Naive thymus-derived CD8-positive, alpha-beta T cell (primary cell): ENCODE data around the gene ALDH3A1. TPM values are rescaled to one million over a fixed set of nuclear protein-coding genes. Genes with fewer than 3 reads are reported as not detected.
A peak's percentile ranks its signal among the peaks of the same experiment; 100 is the strongest.

Experiments used
- ATAC-seq, 2 donors: fragments of 150-1000 bp; cut with Tn5 transposase in 1 of 2; sonication (Bioruptor Pico), chemical (Tn5 transposase) in 1 of 2; 1 replicate in 1 of 2; 2 replicates in 1 of 2; pipeline ENCODE4 v1.10.0; 2021; ENCODE audit warnings: mild to moderate bottlenecking in 2 of 2, moderate library complexity in 2 of 2
- POLR2A ChIA-PET: fragments of 350-600 bp; sonication (Branson Sonifier 250); formaldehyde crosslinking; loops from one replicate; lab custom pipeline; 2021; ENCODE audit warnings: antibody characterized with exemption; lab: Charles Lee
- DNase-seq, 10 donors: peaks; one replicate each; pipeline versions ENCODE4 v3.0.0 to v3.0.0-alpha.2; 2020 to 2022
- H3K27ac Mint-ChIP-seq, 10 donors: one replicate each; pipeline ENCODE4 v1.8.0; 2020 to 2022; ENCODE audit warnings: mild to moderate bottlenecking in 10 of 10, mixed read lengths in 10 of 10, moderate library complexity in 4 of 10, inconsistent platforms in 1 of 10
- H3K27me3 Mint-ChIP-seq, 5 donors: one replicate each; pipeline ENCODE4 v1.8.0; 2021 to 2022; ENCODE audit warnings: mixed read lengths in 5 of 5
- H3K36me3 Mint-ChIP-seq, 3 donors: one replicate each; pipeline ENCODE4 v1.8.0; 2020 to 2022; ENCODE audit warnings: mixed read lengths in 3 of 3, mild to moderate bottlenecking in 2 of 3, inconsistent platforms in 1 of 3
- H3K4me1 Mint-ChIP-seq, 4 donors: one replicate each; pipeline ENCODE4 v1.8.0; 2021 to 2022; ENCODE audit warnings: mixed read lengths in 4 of 4
- H3K4me3 Mint-ChIP-seq, 10 donors: one replicate each; pipeline ENCODE4 v1.8.0; 2020 to 2022; ENCODE audit warnings: mild to moderate bottlenecking in 10 of 10, mixed read lengths in 10 of 10, moderate library complexity in 6 of 10, inconsistent platforms in 1 of 10
- H3K9me3 Mint-ChIP-seq, 9 donors: one replicate each; pipeline ENCODE4 v1.8.0; 2020 to 2022; ENCODE audit warnings: mixed read lengths in 9 of 9, mild to moderate bottlenecking in 3 of 9, inconsistent platforms in 1 of 9, moderate library complexity in 1 of 9
- polyA plus RNA-seq, 3 donors: library from polyadenylated mRNA; unstranded; fragments of 300-500 nt; fragmentation: Illumina TruSeq; gene quantifications; one replicate each; pipeline ENCODE4 v1.2.3, GENCODE V29; 2021
- total RNA-seq, 8 experiments: library from RNA in 2 of 8; stranded (reverse) in 2 of 8; gene quantifications; one replicate each; pipeline ENCODE4 v1.2.3 and lab custom pipeline; 2021 to 2026

The ALDH3A1 gene
- total and polyA plus RNA-seq, 5 experiments from 2014 or later = 0.11 TPM; not detected in 4

- H3K27ac Mint-ChIP-seq = no peak overlapping the region
- no peaks in the 10 kb centered on the region for H3K36me3 Mint-ChIP-seq
Measured at GRCh38 chr17:19713462-19713861, 34.6 kb downstream of the ALDH3A1 start.

GRCh38 chr17:19712436-19713004, 35.6 kb downstream of the ALDH3A1 start:
- no peak for DNase-seq
- H3K9me3 Mint-ChIP-seq = no peaks in the 10 kb centered on the region
- no peak overlapping the region for H3K4me3 Mint-ChIP-seq
- H3K36me3 Mint-ChIP-seq = no peaks in the 10 kb centered on the region
- POLR2A ChIA-PET = no interaction called here
- no peak for ATAC-seq
- peak overlapping the region in 1 of 10 donors; percentile 11 for H3K27ac Mint-ChIP-seq
- peaks cover 0 to 2% (median 0%) of the 10 kb centered on the region in 4 donors for H3K4me1 Mint-ChIP-seq
- no peaks in the 10 kb centered on the region for H3K27me3 Mint-ChIP-seq

More at GRCh38 chr17:19713462-19713861, 34.6 kb downstream of the ALDH3A1 start:
- POLR2A ChIA-PET = no interaction called here
- Mint-ChIP-seq H3K4me1 (peaks cover 0 to 4% (median under 1%) of the 10 kb centered on the region in 4 donors), H3K27me3 (no peaks in the 10 kb centered on the region), H3K9me3 (no peaks in the 10 kb centered on the region), H3K4me3 (no peak overlapping the region)
- ATAC-seq (no peak), DNase-seq (no peak)

DNA sequence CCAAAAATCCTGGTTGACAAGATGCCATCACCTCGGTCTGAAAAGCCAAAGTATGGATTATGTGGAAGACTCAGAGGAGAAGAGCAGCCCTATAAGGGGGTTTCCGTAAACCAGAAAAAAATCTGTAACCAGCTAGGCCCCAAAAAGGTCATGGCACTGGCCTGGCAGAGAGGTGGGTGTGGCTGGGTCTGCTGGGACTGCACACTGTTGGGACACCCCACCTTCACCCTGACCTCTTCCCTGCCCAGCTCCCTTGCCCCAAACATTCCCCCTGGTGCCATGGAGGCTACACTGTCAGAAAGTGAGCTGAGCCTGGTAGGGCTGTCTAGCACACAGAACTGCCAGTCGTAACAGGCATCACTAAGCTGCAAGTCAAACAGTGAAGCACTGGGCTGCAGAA, 38.3 kb downstream of the ALDH3A1 start:
- no peaks in the 10 kb centered on the region for H3K36me3 Mint-ChIP-seq
- peak overlapping the region in 1 of 10 donors; percentile 79 for H3K27ac Mint-ChIP-seq
- POLR2A ChIA-PET = no interaction called here

DNA sequence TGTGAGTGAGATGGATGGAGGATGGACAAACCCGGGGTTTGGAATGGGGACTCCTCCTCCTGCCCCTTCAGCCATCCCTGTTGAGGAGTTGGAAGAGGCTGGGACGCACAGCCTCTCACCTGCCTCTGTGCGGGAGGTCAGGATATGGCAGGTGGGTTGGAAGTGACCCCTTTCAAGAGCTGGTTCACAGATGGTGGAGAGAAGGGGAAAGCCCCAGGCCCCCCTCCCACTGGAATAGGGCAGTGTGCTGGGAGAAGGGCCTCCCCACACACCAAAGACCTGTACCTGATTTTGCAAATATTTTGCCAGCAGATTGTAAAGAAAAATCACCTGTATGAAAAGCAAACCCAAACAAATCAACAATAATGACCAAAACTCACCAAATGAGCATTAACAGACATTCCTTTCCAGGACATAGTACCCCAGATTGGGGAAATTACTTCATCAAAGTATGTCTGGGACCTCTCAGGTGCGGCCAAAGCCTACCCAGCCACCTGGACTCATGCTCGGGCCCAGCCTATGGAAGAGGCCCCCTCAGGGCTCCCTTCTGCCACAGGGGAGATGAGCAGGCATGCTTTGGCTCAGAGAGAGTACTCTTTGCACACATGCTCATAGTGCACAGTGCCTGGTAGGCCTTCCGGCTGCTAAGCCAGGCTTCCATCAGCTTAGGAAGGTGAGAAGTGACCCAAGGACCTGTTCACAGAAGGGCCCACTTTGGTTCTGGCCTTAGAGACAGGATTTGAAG, 39.5 kb downstream of the ALDH3A1 start:
- Mint-ChIP-seq H3K9me3 (no peaks in the 10 kb centered on the region), H3K4me1 (peaks cover 0 to 2% (median 0%) of the 10 kb centered on the region in 4 donors), H3K4me3 (no peak overlapping the region), H3K27ac (peak overlapping the region in 1 of 10 donors; percentile 56), H3K36me3 (no peaks in the 10 kb centered on the region), H3K27me3 (no peaks in the 10 kb centered on the region)
- DNase-seq (no peak), ATAC-seq (no peak)
- POLR2A ChIA-PET = interaction anchor here (0.5 kb wide), 1 partner anchor 8 kb away, joined by 5 read pairs; no protein-coding TSS in a partner anchor

More for the DNA sequence above, 38.3 kb downstream of the ALDH3A1 start:
- Mint-ChIP-seq H3K9me3 (no peaks in the 10 kb centered on the region), H3K27me3 (no peaks in the 10 kb centered on the region), H3K4me1 (peaks cover 0 to 2% (median 0%) of the 10 kb centered on the region in 4 donors), H3K4me3 (no peak overlapping the region)
- ATAC-seq (no peak), DNase-seq (no peak)

DNA sequence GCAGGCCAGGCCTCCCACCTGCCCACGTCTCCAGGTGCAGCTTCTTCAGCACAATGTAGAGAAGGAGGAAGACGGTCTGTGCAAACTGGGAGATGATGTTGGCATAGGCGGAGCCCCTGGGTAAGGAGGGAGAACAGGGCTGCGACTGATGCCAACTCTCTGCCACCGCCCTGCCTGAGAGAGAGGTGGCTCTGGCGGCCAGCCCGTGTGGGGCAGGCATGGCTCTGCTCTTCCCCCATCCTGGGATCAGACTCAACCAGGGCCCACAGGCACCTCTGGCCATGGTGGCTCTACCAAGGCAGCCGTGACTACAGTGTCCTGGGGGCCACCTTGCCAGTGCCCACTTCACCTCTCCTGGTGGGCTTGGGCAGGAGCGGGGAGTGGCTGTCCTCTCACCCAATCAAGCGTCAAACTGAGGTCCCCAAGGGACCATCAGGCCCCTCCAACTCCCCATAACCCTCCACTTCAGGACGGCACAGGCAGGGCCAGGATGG, 40.3 kb downstream of the ALDH3A1 start:
- DNase-seq = no peak

GRCh38 chr17:19706791-19707727, 41.0 kb downstream of the ALDH3A1 start:
- H3K27ac Mint-ChIP-seq = peak overlapping the region in 1 of 10 donors; percentile 51
- ATAC-seq (no peak), DNase-seq (no peak)
- H3K36me3 Mint-ChIP-seq = no peaks in the 10 kb centered on the region
- H3K27me3 Mint-ChIP-seq = no peaks in the 10 kb centered on the region
- no peaks in the 10 kb centered on the region for H3K9me3 Mint-ChIP-seq
- peaks cover 0 to 2% (median 0%) of the 10 kb centered on the region in 4 donors for H3K4me1 Mint-ChIP-seq
- POLR2A ChIA-PET = interaction anchor here (0.6 kb wide), 1 partner anchor 60 kb away, joined by 3 read pairs; no protein-coding TSS in a partner anchor
- no peak overlapping the region for H3K4me3 Mint-ChIP-seq

More for the DNA sequence above, 40.3 kb downstream of the ALDH3A1 start:
- POLR2A ChIA-PET = interaction anchor here (0.6 kb wide), 1 partner anchor 59 kb away, joined by 3 read pairs; no protein-coding TSS in a partner anchor
- Mint-ChIP-seq H3K27ac (no peak overlapping the region), H3K27me3 (no peaks in the 10 kb centered on the region), H3K9me3 (no peaks in the 10 kb centered on the region), H3K4me1 (peaks cover 0 to 2% (median 0%) of the 10 kb centered on the region in 4 donors), H3K36me3 (no peaks in the 10 kb centered on the region), H3K4me3 (no peak overlapping the region)
- no peak for ATAC-seq

DNA sequence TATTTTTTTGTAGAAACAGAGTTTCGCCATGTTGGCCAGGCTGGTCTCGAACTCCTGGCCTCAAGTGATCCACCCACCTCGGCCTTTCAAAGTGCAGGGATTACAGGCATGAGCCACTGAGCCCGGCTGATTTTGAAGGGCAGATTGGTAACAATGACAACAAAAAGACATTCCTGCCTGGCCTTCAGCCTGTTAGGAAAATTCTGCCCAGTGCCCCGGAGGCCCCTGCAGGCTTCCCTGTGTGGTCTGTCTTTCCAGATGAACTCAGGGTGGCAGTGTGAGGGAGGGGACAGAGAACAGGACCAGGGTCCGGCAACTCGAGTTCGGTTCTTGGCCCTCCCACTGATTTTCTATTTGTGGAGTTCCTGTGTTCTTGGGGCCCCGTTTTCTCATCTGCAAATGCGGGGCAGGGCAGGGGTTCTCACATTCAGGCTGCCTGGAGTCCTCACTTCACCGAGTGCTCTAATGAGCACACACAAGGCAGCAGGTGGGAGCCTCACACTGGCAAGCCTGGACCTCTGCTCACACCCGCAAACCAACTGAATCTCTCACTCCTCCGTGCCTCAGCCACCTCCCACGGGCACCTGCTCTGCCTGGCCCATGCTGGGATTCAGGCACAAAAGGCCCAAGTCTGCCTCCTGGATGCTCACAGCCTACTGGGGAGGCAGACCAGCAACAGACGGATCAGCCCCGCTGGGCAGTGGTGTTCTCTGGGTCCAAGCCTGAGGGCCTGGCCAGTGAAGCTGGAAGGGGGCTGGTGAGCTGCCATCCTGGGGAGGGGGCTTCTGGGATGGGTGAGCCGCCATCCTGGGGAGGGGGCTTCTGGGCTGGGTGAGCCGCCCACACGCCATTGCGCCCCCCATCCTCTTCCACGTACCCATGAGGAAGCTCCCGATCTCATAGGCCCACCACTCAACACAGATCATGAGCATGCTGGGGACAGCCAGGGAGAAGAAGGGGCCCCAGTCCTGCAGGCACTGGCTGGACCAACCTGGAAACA, 42.0 kb downstream of the ALDH3A1 start:
- Mint-ChIP-seq H3K9me3 (no peaks in the 10 kb centered on the region), H3K27me3 (no peaks in the 10 kb centered on the region), H3K4me3 (no peak overlapping the region), H3K4me1 (peaks cover 0 to 2% (median 0%) of the 10 kb centered on the region in 4 donors), H3K36me3 (no peaks in the 10 kb centered on the region), H3K27ac (no peak overlapping the region)
- ATAC-seq (no peak), DNase-seq (no peak)
- POLR2A ChIA-PET = no interaction called here

- H3K36me3 Mint-ChIP-seq = no peaks in the 10 kb centered on the region
- peaks cover 0 to 2% (median 0%) of the 10 kb centered on the region in 4 donors for H3K4me1 Mint-ChIP-seq
- no peak for ATAC-seq
- DNase-seq = no peak
- H3K4me3 Mint-ChIP-seq = no peak overlapping the region
- H3K27ac Mint-ChIP-seq = no peak overlapping the region
- no peaks in the 10 kb centered on the region for H3K9me3 Mint-ChIP-seq
- POLR2A ChIA-PET = no interaction called here
- H3K27me3 Mint-ChIP-seq = no peaks in the 10 kb centered on the region
Measured at GRCh38 chr17:19705201-19705600, 42.9 kb downstream of the ALDH3A1 start.

DNA sequence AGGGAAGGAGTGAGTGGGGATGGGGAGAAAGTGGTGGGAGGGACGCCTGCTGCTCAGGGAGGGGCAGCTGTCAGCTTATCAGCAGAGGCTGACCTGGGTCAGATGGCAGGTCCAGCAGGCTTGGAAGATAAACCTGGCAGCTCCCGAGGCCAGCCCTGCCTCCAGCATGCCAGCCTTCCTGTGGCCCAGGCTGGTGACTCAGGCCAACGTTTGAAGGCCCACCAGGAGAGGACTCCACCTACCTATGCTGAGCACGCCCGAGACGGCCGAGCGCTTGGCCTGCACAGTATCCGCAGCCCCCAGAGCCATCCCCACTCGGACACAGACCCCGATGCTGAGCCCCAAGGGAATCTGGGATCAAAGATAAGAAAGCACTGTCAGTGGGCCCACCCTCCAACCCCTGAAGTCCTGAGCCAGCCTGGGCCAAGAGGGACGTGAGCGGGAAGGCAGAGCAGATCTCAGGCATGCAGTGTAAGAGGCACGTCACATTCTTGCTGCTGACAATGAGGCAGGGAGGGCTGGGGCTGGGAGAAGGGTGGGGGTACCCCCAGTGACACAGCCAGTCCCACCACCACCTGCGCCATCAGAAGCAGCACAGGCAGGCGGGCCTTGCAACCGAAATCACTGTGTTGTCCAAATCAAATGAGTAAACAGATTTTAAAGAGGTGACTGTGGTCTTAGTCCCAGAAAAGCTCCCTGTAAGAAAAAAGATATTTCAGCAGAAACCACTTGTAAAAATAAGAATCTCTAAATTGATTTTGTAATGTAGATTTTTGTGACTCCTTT, 44.1 kb downstream of the ALDH3A1 start:
- H3K9me3 Mint-ChIP-seq = no peaks in the 10 kb centered on the region
- H3K4me3 Mint-ChIP-seq = no peak overlapping the region
- H3K27ac Mint-ChIP-seq = no peak overlapping the region

DNA sequence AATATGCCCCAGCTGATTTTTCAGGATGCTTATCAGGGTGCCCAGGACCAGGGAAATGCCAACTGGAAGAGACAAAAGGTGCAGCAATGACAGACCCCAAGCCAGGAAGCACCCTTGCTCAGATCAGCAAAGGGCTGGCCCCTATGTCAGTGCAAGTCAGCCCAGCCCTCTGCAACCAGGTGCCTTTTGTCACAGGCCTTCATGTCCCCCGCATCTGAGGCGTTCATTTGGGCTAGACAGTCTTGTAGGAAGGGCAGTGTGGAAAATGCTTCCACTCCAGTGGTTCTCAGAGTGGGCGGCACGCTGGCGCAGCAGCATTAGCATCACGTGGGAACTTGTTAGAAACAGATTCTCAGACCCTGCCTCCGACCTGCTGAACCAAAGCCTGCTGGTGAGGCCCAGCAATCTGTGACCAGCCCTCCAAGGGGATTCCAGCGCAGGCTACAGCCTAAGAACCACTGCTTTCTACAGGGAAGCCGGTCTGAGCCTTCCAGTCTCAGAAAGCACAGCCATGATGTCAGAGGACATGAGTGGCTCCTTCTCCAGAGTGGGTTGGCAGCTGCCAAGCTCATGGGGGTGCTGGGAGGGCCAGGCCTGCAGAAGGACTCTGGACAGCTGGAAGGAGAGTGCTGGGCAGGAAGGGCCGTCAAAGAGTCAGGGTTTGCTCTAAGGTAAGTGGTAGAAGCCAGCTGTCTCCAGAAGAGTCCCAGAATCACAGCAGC, 44.8 kb downstream of the ALDH3A1 start:
- Mint-ChIP-seq H3K4me1 (no peaks in the 10 kb centered on the region), H3K9me3 (no peaks in the 10 kb centered on the region), H3K36me3 (no peaks in the 10 kb centered on the region), H3K4me3 (no peak overlapping the region), H3K27me3 (no peaks in the 10 kb centered on the region), H3K27ac (peak overlapping the region in 3 of 10 donors; percentile 18 to 66 (median 62))
- ATAC-seq (no peak), DNase-seq (no peak)
- POLR2A ChIA-PET = no interaction called here

More for the DNA sequence above, 44.1 kb downstream of the ALDH3A1 start:
- Mint-ChIP-seq H3K27me3 (no peaks in the 10 kb centered on the region), H3K4me1 (no peaks in the 10 kb centered on the region), H3K36me3 (no peaks in the 10 kb centered on the region)
- POLR2A ChIA-PET = no interaction called here
- ATAC-seq (no peak), DNase-seq (no peak)
